GF-D8 (cell line): ENCODE results near the gene UBASH3B.
A peak's percentile ranks its signal among the peaks of the same experiment; 100 is the strongest.
"Not testable (repeated sequence)": the region's sequence is repeated elsewhere in the genome, so short reads cannot be mapped to it uniquely, and the experiment has no call there.

ENCODE experiments used
- DNase-seq: peaks from one replicate; lab custom pipeline; 2025; lab: John Stamatoyannopoulos, UW

UBASH3B gene

GRCh38 chr11:122709039-122709760 is 53.7 kb downstream of the UBASH3B start:
- DNase-seq: no peak

- no peak for DNase-seq
These were observed 55.8 kb downstream of the UBASH3B start for GRCh38 chr11:122711362-122711761.

- no peak for DNase-seq
These were observed 56.4 kb downstream of the UBASH3B start for GRCh38 chr11:122711831-122712381.

GRCh38 chr11:122714004-122714403 is 58.5 kb downstream of the UBASH3B start:
- no peak for DNase-seq

GRCh38 chr11:122714484-122714883 is 59.0 kb downstream of the UBASH3B start:
- peak; percentile 98 for DNase-seq

GRCh38 chr11:122715548-122716440 is 60.3 kb downstream of the UBASH3B start:
- no peak for DNase-seq

- peak; percentile 100 for DNase-seq
These were observed 61.8 kb downstream of the UBASH3B start for GRCh38 chr11:122717264-122717867.

GRCh38 chr11:122720107-122720881 is 64.8 kb downstream of the UBASH3B start:
- no peak for DNase-seq

GRCh38 chr11:122721201-122721963 is 65.9 kb downstream of the UBASH3B start:
- DNase-seq: no peak

- no peak for DNase-seq
These were observed 66.4 kb downstream of the UBASH3B start for GRCh38 chr11:122721964-122722266.

GRCh38 chr11:122723106-122723505 is 67.6 kb downstream of the UBASH3B start:
- no peak for DNase-seq

- peak; percentile 100 for DNase-seq
These were observed 68.1 kb downstream of the UBASH3B start for GRCh38 chr11:122723576-122723975.

- no peak for DNase-seq
These were observed 69.0 kb downstream of the UBASH3B start for GRCh38 chr11:122724520-122724919.

GRCh38 chr11:122726028-122726427 is 70.5 kb downstream of the UBASH3B start:
- DNase-seq: no peak

GRCh38 chr11:122727101-122727929 is 71.8 kb downstream of the UBASH3B start:
- no peak for DNase-seq

- no peak for DNase-seq
These were observed 73.0 kb downstream of the UBASH3B start for GRCh38 chr11:122728561-122728960.

GRCh38 chr11:122729139-122729538 is 73.6 kb downstream of the UBASH3B start:
- no peak for DNase-seq

- not testable (repeated sequence) for DNase-seq
These were observed 75.2 kb downstream of the UBASH3B start for GRCh38 chr11:122730694-122731093.

- DNase-seq: no peak
These were observed 76.0 kb downstream of the UBASH3B start for GRCh38 chr11:122731500-122731913.
